ENCODE results near the gene CAND2. TPM values are rescaled to one million over a fixed set of nuclear protein-coding genes. Genes with fewer than 3 reads are reported as not detected.

The CAND2 gene
- total and polyA plus RNA-seq, 9 of the 15 experiments (the other 6 are each of a cell fraction or from before 2014, with no cell fraction given): 0.91 to 14.9 (median 4.3) TPM

GRCh38 chr3:12862387-12862786 lies 65.9 kb downstream of the CAND2 start:
- Histone ChIP-seq H3K27me3 (ENCODE audit: control insufficient read depth in 2 of 2, insufficient read depth in 2 of 2, low read length in 2 of 2) (no peaks in the 10 kb centered on the region), H3K27ac (ENCODE audit: extremely low read depth, low read depth, low read length) (no peak overlapping the region), H3K4me2 (ENCODE audit: insufficient read depth, low read length) (no peak overlapping the region; the same call in 1 of the 2 replicates), H2AFZ (ENCODE audit: low read depth, low read length) (peak overlapping the region; percentile 76), H3K4me1 (replicated peaks in 1 of 2; ENCODE audit: control insufficient read depth in 2 of 2, insufficient read depth in 2 of 2, low read length in 2 of 2) (peaks cover 7 to 18% of the 10 kb centered on the region in 2 experiments; a peak in 4 of 5 replicates), H3K4me3 (no peak overlapping the region), H4K20me1 (replicated peaks; ENCODE audit: control insufficient read depth, insufficient read depth, low read length) (no peaks in the 10 kb centered on the region), H3K9me3 (replicated peaks; ENCODE audit: control insufficient read depth, insufficient read depth, low read depth, low read length) (peaks cover 10% of the 10 kb centered on the region), H3K79me2 (ENCODE audit: control insufficient read depth, insufficient read depth, low read length) (no peaks in the 10 kb centered on the region), H3K9me1 (ENCODE audit: control insufficient read depth, insufficient read depth, low read length) (no peaks in the 10 kb centered on the region), H3K36me3 (ENCODE audit: control insufficient read depth, insufficient read depth, low read length) (no peaks in the 10 kb centered on the region), H3K9ac (ENCODE audit: insufficient read depth in 1 of 2, low read depth in 2 of 2, low read length in 2 of 2) (no peak overlapping the region; a peak in 1 of 4 replicates)
- WGBS (ENCODE audit: insufficient coverage, low coverage, missing lambda C conversion rate): 67% methylated on average over 8 of the region's 8 CpGs
- FAIRE-seq: no peak
- in situ Hi-C loops (cut with MboI) (no loop called here), intact Hi-C loops (cut with micrococcal nuclease) (no loop called here)
- no TSS peak for BruUV-seq (replicated peaks)
- CTCF ChIA-PET (ENCODE audit: low intra/inter-chr PET ratio): no interaction called here
- no peak; the same call in 1 of the 3 replicates for ATAC-seq
- POLR2A ChIA-PET: interaction anchor here (0.9 to 3.4 kb wide), 5 partner anchors 9 to 30 kb away, joined by 3 to 14 read pairs (median 5); partner anchors contain the start of gene RPL32
- no peak for DNase-seq (ENCODE audit: extremely low read depth in 1 of 4, low spot score in 3 of 4)
- TF ChIP-seq ZNF785 (CRISPR knock-in tag; IDR thresholded peaks at IDR 0.05) (no peak), U2AF1 (optimal IDR thresholded peaks at IDR 0.05; ENCODE audit: low read depth, low read length) (no peak), CREB3 (tag; conservative IDR thresholded peaks at IDR 0.05; ENCODE audit: low read depth) (peak; percentile 31; the same call in 1 of the 2 replicates), EP400 (IDR thresholded peaks at IDR 0.05) (no peak), ZSCAN29 (IDR thresholded peaks at IDR 0.05) (no peak), ZNF395 (CRISPR knock-in tag; IDR thresholded peaks at IDR 0.05) (no peak), TEAD4 (IDR thresholded peaks at IDR 0.05; ENCODE audit: low read length) (peak; percentile 69), TEAD4 (CRISPR knock-in tag; IDR thresholded peaks at IDR 0.05; ENCODE audit: borderline replicate concordance) (no peak), BRCA1 (IDR thresholded peaks at IDR 0.05) (no peak), BRCA1 (CRISPR knock-in tag; IDR thresholded peaks at IDR 0.05) (no peak), NCOA6 (IDR thresholded peaks at IDR 0.05) (no peak), RBM39 (optimal IDR thresholded peaks at IDR 0.05; ENCODE audit: low read depth, low read length) (no peak), TAF15 (IDR thresholded peaks at IDR 0.05; ENCODE audit: low read depth, low read length) (no peak), MBD1 (CRISPR knock-in tag; IDR thresholded peaks at IDR 0.05) (no peak), NEUROD1 (IDR thresholded peaks at IDR 0.05; ENCODE audit: borderline replicate concordance, low read depth, low read length, partially characterized antibody) (no peak), TFAP4 (CRISPR knock-in tag; IDR thresholded peaks at IDR 0.05; ENCODE audit: borderline replicate concordance) (no peak), ZNF764 (CRISPR knock-in tag; IDR thresholded peaks at IDR 0.05; ENCODE audit: low read depth) (no peak), BCOR (IDR thresholded peaks at IDR 0.05) (no peak), EGR1 (conservative IDR thresholded peaks at IDR 0.05) (no peak), ETS2 (tag; IDR thresholded peaks at IDR 0.05; ENCODE audit: borderline replicate concordance, poor library complexity, severe bottlenecking) (no peak), POLR2AphosphoS2 (IDR thresholded peaks at IDR 0.05; ENCODE audit: low read length) (no peak)

Data from K562 (cell line).